Stromal cell of bone marrow (primary cell): Measurements from ENCODE around the gene EFCAB11.

Experiments
- DNase-seq: peaks from one replicate; pipeline ENCODE4 v3.0.0-alpha.2; 2012; ENCODE audit warnings: low read depth

The EFCAB11 gene

GRCh38 chr14:89813617-89814031 lies 140.9 kb downstream of the EFCAB11 start:
- no peak for DNase-seq

DNA sequence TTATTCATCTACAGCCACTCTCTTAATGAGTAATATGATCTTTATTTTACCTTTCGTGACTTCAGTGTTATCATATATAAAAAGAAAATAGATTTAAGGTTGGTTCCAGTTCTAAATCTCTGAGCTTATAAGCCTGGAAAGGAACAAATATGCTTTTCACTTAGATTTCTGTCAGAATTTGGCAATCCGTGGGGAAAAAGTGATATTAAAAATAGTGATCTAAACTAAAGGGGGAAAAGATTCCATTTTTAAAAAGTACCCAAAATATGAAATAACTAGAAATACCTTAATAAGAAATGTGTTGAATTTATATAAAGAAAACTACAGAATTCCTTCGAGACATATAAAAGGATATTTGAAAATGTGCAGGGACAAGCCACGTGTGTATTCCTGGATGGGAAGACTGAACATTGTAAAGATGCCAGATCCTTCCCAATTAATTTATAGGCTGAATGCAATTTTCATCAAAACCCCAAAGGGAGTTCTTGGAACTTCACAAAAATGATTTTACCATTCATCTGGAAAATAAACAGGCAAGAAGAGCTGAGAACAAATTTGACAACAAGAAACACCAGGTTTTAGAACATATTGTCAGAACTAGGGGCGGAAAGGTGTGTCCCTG lies 142.5 kb downstream of the EFCAB11 start:
- no peak for DNase-seq

DNA sequence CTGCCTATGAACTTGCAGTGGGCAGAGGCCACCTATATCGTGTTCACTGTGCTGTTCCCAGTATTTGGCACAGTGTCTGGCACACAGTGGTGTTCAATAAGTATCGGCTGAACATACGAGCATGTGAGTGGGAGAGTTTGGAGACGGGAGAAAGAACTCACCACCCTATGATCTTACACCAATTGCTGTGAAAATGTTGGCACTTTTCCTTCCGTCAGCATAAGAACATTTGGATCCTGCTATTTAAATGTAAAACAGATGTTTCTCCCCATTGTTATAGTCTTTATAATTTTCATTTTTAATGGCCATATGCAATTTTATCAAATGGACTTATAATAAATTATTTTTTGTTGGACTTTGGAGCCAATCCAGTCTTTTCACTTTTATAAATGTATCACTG lies 144.4 kb downstream of the EFCAB11 start:
- DNase-seq, result no peak

DNA sequence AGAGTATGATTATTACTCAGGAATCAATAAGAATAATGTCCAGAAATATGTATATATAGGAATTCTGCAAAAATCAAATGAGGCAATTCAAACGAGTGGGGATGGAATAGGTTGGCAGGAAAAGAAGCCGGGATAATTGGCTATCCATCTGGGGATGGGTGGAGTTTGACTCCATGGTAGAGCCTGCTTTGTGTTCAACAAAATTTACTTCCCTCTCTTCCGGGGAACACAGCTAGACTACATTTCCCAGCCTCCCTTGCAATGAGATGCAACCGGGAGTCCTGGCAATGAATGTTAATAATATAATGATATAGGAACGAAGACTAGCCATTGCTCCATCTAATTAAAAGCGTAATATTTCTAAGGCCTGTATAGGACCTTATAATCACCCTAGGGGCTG lies 146.6 kb downstream of the EFCAB11 start:
- DNase-seq, result no peak

DNA sequence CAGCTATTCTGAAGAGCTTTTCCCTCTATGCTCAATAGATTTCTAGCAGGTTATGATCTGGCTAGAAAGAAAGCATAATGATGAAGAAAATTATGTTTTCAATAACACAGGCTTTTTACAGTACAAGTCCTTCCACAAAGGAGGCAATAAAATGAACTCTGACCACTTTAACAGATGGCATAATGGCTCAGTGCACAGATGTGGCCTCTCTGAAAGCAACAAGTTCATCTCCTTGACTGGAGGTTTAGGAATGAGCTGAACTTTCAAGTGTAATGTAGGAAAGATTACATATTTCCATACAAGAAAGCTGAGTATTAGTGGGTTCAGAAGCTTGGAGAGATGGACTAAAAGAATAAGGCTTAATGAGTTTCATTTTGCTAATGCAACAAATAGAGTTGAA lies 147.4 kb downstream of the EFCAB11 start:
- no peak for DNase-seq

- no peak for DNase-seq
These were observed 148.1 kb downstream of the EFCAB11 start for GRCh38 chr14:89806451-89806850.

DNA sequence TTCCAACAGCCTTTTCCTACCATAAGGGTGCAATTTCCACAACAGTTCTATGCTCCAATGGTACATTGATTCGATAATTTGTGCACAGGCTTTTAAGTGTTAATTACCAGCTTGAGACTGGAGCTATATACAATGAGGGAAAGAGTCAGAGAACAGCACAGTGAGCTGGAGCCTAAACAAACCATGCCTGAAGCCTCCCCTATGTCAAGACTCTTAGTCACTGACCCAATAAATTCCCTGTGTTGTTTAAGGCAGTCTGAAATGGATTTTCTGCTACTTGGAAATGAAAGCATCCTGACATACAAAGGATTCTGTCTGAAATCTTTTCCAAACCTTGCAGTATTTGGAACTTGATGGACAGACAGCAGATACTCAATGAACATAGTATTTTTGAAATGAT lies 149.0 kb downstream of the EFCAB11 start:
- DNase-seq, result no peak

- no peak for DNase-seq
These were observed 151.0 kb downstream of the EFCAB11 start for GRCh38 chr14:89803542-89803941.

GRCh38 chr14:89801136-89801535 lies 153.4 kb downstream of the EFCAB11 start:
- no peak for DNase-seq

DNA sequence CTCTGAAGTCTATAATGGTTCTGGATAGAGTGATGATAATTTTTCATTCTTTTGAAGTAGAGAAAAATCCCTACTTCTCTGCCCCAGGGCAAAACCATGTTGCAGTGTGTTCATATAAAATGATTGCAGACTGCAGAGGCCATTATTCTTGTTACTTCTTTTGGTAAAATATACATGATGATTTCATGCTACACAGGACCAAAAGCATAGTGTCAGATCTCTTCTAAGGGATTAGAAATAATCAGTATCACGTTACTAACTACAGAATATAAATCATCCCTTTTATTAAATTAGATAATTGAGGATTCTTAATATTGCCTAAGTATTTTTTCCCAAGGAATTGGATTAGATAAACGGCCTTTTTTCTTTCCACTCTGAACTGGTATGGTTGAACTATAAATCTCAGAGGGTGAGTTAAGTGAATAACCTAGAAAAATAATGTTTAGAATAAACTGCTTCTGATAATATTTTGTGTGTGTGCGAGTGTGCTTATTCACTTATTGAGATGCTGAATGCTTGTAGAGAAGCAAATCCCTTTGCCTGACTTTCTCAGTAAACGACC lies 156.2 kb downstream of the EFCAB11 start:
- no peak for DNase-seq

GRCh38 chr14:89797148-89797547 lies 157.4 kb downstream of the EFCAB11 start:
- no peak for DNase-seq

DNA sequence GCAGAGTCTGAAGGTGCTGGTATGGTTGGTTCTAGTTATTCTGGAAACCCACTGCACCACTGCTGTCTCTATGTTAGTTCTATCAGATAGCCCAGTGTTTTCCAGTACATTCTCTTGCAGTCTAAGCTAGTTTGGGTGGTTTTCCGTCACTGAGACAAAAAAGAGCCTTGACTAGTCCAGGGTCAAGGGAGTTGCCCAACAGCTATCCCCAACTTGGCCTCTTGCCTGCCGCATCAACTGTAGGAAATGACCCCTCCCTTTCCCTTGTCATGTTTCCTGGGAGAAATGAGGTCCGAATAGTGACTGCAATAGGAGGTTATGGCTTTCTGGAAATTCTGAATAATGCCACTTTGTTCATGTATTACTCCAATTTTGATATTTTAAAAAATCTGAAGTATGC lies 160.4 kb downstream of the EFCAB11 start:
- DNase-seq, result peak; percentile 21

GRCh38 chr14:89793367-89793716 lies 161.2 kb downstream of the EFCAB11 start:
- DNase-seq, result no peak

DNA sequence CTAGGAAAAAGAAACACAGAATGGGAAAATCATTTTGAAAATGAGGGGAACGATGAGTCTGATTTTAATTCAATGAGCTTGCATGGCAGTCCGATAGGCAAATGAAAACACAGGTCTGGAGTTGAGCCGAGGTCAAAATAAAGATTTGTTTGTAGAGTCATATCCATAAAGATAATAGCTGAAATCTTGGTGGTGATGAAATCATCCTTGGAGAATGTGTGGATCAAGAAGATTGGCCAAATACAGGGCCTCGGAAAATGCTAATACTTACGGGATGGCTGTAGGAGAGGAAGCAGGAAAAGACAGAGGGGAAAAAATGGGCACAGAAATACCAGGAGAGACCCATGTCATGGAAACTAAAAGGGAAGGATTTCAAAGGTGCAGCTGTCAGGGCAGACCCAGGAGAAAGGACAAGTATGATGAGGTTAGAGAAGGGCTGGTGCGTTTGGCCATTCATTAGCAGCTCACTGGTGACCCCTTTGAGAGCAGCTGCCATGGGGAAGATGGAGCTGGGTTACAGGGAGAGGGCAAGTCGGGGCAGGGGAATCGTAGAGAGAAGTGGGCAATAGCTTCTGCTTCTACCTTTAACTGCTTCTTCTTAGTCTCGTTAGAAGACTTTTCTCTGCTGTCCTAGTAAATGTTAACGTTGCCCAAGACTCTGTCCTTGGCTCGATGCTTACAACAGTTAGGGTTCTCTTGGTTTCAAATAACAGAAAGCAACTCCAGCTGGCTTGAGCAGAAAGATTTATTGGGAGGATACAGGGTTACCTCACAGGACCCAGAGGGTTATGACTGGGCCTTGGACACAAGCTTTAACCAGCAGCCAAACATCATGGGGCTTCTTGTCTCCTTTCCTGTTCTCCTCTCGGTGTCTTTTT lies 161.8 kb downstream of the EFCAB11 start:
- DNase-seq, result peak; percentile 45

DNA sequence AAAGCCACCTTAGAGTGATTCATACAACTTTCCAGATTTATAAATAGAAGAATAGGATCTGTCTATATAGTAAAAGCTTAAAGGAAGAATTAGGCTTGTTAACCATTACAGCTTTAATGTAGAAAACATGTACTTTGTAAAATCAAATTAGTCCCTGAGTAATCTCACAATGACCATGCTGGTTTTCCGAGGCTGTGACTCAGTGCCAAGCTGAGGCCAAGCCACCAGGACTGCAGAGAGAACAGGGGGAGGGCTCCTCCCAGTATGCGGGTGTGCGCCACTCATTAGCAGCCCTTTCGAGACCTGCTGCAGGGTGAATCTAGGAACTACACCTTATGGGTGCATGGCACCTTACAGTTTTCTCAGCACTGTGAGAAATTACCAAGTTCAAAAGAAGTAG lies 167.0 kb downstream of the EFCAB11 start:
- DNase-seq, result peak; percentile 17

DNA sequence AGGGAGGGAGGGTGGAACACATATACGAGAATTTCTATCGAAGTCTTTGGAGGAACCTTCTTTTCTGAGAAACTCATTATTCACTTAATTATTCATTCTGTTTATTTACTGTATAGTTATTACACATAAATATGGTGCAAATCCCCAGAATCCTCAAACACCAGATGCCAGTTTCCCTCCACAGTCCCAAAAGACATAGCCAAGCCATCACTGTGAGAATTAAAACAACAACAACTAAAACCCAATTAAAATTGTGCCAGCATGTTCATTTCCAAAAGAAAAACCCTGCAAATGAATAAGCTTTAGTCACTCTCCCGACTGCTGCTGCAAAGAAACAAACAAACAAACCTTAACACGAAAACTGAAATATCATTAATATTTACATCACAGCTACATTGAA lies 173.5 kb downstream of the EFCAB11 start:
- no peak for DNase-seq

- DNase-seq, result no peak
These were observed 174.8 kb downstream of the EFCAB11 start for GRCh38 chr14:89779707-89780106.

- no peak for DNase-seq
These were observed 178.6 kb downstream of the EFCAB11 start for GRCh38 chr14:89775946-89776345.

DNA sequence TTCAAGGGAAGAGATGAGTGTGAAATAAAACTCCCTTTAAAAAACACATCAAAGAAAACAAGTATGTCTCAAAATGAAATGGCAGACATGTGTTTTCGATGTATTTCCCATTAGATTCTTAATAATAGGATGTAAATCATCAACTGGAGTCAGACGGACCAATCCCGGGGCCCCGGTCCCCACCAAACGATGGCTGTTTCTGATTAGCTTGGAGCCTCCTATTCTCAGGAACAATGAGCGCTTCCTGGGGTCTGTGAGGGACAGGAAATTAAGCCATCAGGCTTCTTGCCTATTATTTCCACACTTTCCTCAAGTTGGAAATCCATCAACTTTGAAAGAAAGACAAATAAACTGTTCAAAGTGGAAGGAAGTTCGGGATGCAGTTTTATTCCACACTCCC lies 179.4 kb downstream of the EFCAB11 start:
- no peak for DNase-seq

DNA sequence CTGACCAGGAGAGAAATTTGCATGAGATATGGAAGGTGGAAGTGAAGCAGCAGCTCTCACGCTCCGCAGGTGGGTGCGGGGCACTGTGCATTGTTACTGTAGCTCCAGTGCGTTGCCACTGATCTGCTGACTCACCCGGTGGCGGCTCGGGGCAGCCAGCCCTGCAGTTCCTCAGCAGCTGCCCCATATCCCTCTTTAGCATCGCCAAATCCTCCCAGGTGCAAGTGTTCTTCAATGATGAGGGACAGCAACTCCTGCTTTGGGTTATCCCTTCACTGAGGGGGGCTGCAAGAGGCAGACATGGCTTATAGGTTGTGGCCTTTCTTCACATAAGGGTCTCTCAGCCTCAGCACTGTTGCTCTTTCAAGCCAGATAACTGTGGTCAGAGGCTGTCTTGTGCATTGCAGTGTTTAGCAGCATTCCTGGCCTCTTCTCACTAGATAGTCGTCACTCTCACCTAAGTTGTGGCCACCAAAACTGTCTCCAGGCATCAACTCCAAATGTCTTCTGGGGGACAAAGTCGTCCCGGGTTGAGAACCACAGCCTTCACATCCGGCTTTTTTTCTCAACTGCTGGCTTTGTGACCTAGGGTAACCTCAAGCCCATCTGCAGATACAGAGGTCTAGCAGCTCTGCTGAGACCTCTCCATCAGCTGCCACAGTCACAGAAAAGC lies 180.8 kb downstream of the EFCAB11 start:
- DNase-seq, result no peak

DNA sequence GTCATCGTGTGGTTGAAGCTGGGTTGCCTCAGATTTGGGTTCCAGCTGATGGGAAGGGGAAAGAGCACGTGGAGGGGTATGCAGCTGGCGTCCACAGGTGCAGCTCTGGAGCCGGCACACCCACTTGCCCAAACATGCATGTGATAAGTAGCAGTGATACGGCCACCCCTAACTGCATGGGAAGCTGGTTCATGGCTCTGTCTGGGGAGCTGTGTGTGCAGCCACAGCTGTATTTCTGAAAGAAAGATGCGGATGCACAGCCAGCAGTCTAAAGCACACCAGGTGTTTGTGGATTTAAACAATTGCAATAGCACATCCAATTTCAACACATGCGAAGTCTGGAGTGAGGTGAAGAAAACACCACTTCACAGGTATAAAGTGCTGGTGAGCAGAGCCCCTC lies 181.4 kb downstream of the EFCAB11 start:
- DNase-seq, result no peak

- DNase-seq, result no peak
These were observed 183.3 kb downstream of the EFCAB11 start for GRCh38 chr14:89771251-89771650.

GRCh38 chr14:89767861-89768268 lies 186.7 kb downstream of the EFCAB11 start:
- peak; percentile 28 for DNase-seq
